Measurements from ENCODE around the gene PRKD2. TPM values are rescaled to one million over a fixed set of nuclear protein-coding genes. Genes with fewer than 3 reads are reported as not detected.

The PRKD2 gene
- total and polyA plus RNA-seq, 11 donors, result 8.4 to 32.8 (median 12.1) TPM

- no peaks in the 10 kb centered on the region for H3K9me3 ChIP-seq
- H3K36me3 ChIP-seq, result peaks cover 0 to 99% (median 98%) of the 10 kb centered on the region in 9 donors
- DNase-seq (no peak), ATAC-seq (peak in 2 of 4 donors; percentile 34 to 51)
- WGBS, 4 donors, result 84 to 92% (median 87%) methylated on average over 17 to 26 of the region's 26 CpGs
- no peaks in the 10 kb centered on the region for H3K4me1 ChIP-seq
- intact Hi-C loops (cut with DNase I), result no loop called here
- H3K27me3 ChIP-seq, result no peaks in the 10 kb centered on the region
- no peak overlapping the region for H3K27ac ChIP-seq
- TF ChIP-seq POLR2A (IDR thresholded peaks at IDR 0.05), result no peak
- TF ChIP-seq, protein P1, sequence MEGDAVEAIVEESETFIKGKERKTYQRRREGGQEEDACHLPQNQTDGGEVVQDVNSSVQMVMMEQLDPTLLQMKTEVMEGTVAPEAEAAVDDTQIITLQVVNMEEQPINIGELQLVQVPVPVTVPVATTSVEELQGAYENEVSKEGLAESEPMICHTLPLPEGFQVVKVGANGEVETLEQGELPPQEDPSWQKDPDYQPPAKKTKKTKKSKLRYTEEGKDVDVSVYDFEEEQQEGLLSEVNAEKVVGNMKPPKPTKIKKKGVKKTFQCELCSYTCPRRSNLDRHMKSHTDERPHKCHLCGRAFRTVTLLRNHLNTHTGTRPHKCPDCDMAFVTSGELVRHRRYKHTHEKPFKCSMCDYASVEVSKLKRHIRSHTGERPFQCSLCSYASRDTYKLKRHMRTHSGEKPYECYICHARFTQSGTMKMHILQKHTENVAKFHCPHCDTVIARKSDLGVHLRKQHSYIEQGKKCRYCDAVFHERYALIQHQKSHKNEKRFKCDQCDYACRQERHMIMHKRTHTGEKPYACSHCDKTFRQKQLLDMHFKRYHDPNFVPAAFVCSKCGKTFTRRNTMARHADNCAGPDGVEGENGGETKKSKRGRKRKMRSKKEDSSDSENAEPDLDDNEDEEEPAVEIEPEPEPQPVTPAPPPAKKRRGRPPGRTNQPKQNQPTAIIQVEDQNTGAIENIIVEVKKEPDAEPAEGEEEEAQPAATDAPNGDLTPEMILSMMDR (IDR thresholded peaks at IDR 0.05), result no peak
- no peak overlapping the region for H3K4me3 ChIP-seq
These were observed 38.7 kb downstream of the PRKD2 start for GRCh38 chr19:46678110-46678732.

- DNase-seq, result no peak
- Histone ChIP-seq H3K4me3 (no peak overlapping the region), H3K27ac (no peak overlapping the region), H3K9me3 (no peaks in the 10 kb centered on the region), H3K4me1 (no peaks in the 10 kb centered on the region), H3K27me3 (no peaks in the 10 kb centered on the region), H3K36me3 (peaks cover 0 to 74% (median 66%) of the 10 kb centered on the region in 9 donors)
- 92 to 96% (median 94%) methylated on average over 17 to 21 of the region's 21 CpGs for WGBS, 4 donors
- peak; percentile 16 to 25 (median 22) for ATAC-seq
- TF ChIP-seq, protein P1 (IDR thresholded peaks at IDR 0.05), result no peak
- no peak for TF ChIP-seq POLR2A (IDR thresholded peaks at IDR 0.05)
- intact Hi-C loops (cut with DNase I), result no loop called here
These were observed 42.3 kb downstream of the PRKD2 start for GRCh38 chr19:46674416-46675178.

DNA sequence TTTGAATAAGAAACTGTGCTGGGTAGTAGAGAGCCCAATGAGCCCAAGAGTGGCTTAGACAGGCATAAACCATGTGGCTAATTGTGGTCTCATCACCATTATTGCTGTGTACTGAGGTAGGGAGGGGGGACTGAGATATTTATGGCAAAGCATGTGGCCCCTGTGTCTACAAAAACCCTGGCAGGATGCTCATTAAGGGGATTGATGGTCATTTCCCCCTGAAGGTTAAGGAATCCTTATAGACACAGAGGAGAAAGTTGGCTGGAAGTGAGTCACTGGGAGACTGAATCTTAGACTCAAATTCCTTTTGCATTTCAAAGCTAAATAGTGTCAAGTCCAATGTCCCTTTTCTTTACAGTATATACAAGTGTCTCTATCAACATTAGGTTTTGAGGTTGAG is 46.1 kb downstream of the PRKD2 start:
- Histone ChIP-seq H3K9me3 (no peaks in the 10 kb centered on the region), H3K4me1 (no peaks in the 10 kb centered on the region), H3K27me3 (no peaks in the 10 kb centered on the region), H3K36me3 (peaks cover 0 to 37% (median 29%) of the 10 kb centered on the region in 9 donors), H3K4me3 (no peak overlapping the region), H3K27ac (no peak overlapping the region)
- TF ChIP-seq, protein P1 (IDR thresholded peaks at IDR 0.05), result no peak
- no peak for TF ChIP-seq POLR2A (IDR thresholded peaks at IDR 0.05)
- no peak for ATAC-seq
- intact Hi-C loops (cut with DNase I), result no loop called here
- DNase-seq, result no peak

GRCh38 chr19:46668662-46669061 is 48.3 kb downstream of the PRKD2 start:
- H3K4me1 ChIP-seq, result no peaks in the 10 kb centered on the region
- 91 to 95% (median 94%) methylated on average over 3 of the region's 3 CpGs for WGBS, 4 donors
- peaks cover 0 to 15% (median 10%) of the 10 kb centered on the region in 9 donors for H3K36me3 ChIP-seq
- no peaks in the 10 kb centered on the region for H3K27me3 ChIP-seq
- H3K27ac ChIP-seq, result no peak overlapping the region
- intact Hi-C loops (cut with DNase I), result loop anchor here in 3 of 10 donors (10.0 kb wide), 2 partner anchors 134 to 144 kb away; no protein-coding TSS in a partner anchor
- no peak overlapping the region for H3K4me3 ChIP-seq
- DNase-seq (no peak), ATAC-seq (no peak)
- TF ChIP-seq POLR2A (IDR thresholded peaks at IDR 0.05), result no peak
- TF ChIP-seq, protein P1 (IDR thresholded peaks at IDR 0.05), result no peak
- H3K9me3 ChIP-seq, result no peaks in the 10 kb centered on the region

All from heart left ventricle (tissue), 16 donors.